T-helper 2 cell (primary cell): ENCODE measurements around the gene TRO.

ENCODE experiments used
- DNase-seq, 5 experiments: peaks; one replicate each; pipeline versions ENCODE4 v3.0.0 to v3.0.0-alpha.2; 2012 to 2022
- total RNA-seq, 2 donors: gene quantifications; one replicate each; lab custom pipeline; 2026; lab: John Stamatoyannopoulos, UW

The TRO gene
- 0.94 to 2.5 reads per million in 2 donors for total RNA-seq

DNA sequence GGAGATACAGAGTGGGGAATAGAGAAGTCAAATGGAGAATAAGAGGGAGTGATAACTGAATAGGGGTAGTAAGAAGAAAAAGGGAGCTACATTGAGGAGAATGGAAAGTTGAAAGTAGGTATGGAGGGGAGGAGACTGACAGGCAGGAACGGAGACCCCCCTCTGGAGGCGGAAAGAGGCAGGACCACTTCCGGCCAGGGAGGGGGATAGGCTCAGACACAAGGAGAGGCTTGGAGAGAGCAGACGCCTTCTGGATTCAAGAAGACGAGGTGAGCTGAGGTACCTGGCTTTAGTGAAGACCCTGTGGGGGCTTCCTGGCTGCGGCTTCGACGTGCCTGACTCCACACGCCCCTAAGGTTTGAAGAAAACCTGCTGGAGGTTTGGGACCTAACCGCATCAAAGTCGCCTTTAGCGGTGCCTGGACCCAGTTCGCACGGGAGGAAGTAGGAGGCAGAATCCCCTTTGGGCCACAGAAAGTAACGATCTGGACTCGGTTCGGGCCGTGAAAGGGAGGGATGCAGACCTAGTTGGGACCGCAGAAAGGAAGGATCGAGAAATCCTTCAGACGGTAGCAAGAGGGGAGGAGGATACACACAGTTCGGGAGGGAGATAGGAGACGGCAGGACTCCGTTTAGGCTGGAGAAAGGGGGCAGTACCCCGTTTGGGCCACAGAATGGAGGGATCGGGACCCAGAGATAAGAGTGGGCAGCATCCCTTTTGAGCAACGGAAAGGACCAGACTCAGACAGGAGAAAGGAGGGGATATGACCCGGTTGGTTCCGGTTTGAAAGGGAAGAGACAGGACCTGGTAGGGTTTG, at the start of gene TRO:
Gene TRO, plus strand, starts transcription at position 215 of the 817 bp plus-strand sequence. CDS start 1,423 bp downstream, outside the sequence.
- peak in 1 of 5 experiments; percentile 4 for DNase-seq

DNA sequence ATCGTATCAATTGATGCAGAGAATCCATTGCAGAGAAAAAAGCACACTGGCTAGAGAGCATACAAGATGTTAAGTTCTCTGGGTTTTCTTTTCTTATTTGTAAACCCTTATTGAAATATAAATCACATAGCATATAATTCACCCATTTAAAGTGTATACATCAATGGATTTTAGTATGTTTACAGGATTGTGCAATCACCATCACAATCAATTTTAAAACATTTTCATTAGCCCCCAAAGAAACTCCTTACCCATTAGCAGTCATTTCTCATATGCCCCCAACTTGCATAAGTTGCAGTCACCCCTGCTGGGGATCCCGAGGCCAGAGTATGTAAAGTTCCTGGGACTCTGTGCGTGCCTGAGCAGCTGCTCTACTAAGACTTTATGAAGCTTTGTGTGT, 34.9 kb upstream of the TRO start:
- DNase-seq, result no peak

DNA sequence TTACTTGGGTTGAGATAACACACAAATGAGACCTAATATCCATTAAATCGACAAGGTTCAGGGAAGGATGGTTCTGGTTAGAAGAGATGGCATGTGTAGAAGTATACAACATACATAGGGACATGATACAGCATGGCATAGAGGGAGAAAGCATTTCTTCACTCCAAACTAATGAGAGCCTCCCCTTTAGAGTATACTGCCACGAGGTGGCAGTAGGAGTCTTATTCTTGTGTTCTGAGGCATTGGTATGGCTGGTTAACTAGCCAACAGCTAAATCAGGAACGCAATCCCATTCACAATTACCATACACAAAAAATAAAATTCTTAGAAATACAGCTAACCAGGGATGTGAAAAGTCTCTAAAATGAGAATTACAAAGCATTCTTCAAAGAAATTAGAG, 29.1 kb upstream of the TRO start:
- peak in 2 of 5 experiments; percentile 5 to 46 for DNase-seq

DNA sequence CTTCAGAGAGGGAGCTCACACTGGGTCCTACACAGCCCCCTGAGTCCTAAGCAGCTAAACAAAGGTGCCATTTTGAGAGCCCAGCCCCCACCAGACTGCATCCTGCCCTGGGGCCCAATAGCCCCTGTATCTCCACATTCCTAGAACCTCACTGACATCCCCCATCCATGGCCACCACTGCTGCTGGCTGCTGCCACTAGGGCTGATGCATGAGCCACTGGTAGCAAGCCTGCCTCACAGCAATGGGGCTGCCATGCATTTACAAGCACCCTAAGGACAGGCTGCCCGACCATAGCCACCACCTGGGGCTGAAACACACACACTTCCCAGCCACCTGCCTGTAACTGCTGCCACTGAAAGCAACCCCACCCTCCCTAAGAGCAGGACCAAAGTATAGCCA, 26.5 kb upstream of the TRO start:
- DNase-seq, result no peak

DNA sequence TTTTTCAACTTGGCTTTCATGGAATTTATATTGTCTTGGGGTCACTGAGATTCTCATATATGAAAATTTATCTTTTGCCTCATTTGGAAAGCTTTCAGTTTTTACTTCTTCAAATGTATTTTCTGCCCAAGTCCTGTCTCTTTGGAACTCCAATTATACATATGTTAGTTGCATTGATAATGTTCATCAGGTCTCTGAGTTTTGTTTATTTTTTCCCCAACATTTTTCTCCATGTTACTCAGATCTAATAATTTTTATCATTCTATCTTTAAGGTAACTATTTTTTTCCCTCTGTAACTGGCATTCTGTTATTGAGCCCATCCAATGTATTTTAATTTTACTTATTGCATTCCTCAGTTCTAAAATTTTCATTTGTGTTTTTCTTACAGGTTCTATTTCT, 10.7 kb upstream of the TRO start:
- no peak for DNase-seq

- peak in 3 of 5 experiments; percentile 21 to 46 (median 30) for DNase-seq
Measured at GRCh38 chrX:54921427-54922021, 900 bp downstream of the TRO start.

DNA sequence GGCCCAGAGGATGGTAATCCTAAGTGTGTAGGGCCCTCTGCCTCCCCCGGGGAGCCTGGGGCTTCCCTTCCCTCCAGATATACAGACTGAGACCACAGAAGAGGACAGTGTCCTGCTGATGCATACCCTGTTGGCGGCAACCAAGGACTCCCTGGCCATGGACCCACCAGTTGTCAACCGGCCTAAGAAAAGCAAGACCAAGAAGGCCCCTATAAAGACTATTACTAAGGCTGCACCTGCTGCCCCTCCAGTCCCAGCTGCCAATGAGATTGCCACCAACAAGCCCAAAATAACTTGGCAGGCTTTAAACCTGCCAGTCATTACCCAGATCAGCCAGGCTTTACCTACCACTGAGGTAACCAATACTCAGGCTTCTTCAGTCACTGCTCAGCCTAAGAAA, 1.9 kb downstream of the TRO start:
- no peak for DNase-seq

GRCh38 chrX:54923376-54923775, 2.8 kb downstream of the TRO start:
- no peak for DNase-seq

DNA sequence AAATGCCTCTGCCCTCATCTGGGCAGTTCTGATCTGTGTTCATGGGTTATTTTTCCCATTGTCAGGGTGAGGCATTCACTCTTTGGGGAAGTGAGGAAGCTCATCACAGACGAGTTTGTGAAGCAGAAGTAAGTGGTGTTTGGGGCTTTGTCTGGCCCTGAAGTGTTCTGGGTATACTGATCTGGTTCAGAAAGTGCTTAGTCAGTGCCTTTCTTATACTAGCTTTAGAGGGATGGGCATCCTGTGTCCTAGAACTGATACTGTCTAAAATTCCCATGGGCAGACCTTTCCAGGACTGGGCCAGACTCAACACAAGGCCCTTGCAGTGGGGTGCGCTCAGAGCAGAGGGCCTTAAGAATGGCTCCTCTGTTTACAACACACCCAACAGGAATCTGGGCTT, 6.4 kb downstream of the TRO start:
- no peak for DNase-seq

DNA sequence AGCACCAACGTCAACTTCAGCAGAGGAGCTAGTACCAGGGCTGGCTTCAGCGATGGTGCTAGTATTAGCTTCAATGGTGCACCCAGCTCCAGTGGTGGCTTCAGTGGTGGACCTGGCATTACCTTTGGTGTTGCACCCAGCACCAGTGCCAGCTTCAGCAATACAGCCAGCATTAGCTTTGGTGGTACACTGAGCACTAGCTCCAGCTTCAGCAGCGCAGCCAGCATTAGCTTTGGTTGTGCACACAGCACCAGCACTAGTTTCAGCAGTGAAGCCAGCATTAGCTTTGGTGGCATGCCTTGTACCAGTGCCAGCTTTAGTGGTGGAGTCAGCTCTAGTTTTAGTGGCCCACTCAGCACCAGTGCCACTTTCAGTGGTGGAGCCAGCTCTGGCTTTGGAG, 8.3 kb downstream of the TRO start:
- DNase-seq, result no peak

DNA sequence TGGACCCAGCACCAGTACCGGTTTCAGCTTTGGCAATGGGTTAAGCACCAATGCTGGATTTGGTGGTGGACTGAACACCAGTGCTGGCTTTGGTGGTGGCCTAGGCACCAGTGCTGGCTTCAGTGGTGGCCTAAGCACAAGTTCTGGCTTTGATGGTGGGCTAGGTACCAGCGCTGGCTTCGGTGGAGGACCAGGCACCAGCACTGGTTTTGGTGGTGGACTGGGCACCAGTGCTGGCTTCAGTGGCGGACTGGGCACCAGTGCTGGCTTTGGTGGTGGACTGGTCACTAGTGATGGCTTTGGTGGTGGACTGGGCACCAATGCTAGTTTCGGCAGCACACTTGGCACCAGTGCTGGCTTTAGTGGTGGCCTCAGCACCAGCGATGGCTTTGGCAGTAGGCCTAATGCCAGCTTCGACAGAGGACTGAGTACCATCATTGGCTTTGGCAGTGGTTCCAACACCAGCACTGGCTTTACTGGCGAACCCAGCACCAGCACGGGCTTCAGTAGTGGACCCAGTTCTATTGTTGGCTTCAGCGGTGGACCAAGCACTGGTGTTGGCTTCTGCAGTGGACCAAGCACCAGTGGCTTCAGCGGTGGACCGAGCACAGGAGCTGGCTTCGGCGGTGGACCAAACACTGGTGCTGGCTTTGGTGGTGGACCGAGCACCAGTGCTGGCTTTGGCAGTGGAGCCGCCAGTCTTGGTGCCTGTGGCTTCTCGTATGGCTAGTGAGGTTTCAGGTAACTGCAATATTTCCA, 9.8 kb downstream of the TRO start:
- DNase-seq, result no peak

- no peak for DNase-seq
Measured at GRCh38 chrX:54931107-54931506, 10.5 kb downstream of the TRO start.

GRCh38 chrX:54933150-54933826, 12.7 kb downstream of the TRO start:
- no peak for DNase-seq

DNA sequence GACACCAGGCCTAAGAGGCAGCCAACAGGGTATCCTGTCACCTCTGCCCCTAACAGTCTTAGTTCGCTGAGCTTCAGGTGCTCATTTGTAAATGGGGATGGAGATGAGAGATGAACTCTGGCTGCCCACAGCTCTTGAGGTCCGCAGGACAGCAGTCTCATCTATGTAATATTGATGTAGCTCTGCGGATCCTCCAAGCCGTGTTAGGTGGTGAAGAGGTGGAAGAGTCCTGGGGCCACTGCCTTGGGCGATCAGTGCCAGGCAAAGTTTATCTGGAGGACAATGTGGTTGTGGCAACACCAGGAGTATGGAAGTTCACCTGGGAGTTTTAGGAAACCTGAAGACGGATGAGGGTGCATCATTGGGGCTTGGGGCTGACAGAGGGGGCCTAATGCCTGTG, 13.4 kb downstream of the TRO start:
- no peak for DNase-seq

DNA sequence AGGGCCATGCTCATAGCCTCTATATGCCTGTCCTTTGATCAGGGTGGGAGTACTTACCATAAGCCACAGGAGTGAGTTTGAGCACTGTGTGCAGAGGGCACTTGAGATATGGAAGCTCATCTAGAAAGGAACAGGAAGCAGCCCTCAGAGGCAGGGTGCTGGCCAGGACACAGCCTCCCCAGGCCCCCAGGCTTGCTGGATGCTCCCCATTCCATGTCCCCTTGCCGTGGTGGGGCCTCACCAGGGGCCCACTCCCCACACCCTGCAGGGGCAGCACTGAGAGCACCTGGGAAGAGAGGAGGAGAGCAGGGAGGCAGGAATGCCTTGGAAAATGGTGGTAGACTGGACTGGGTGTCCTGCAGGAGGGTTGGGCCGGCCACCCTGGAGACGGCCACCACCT, 14.3 kb downstream of the TRO start:
- no peak for DNase-seq

DNA sequence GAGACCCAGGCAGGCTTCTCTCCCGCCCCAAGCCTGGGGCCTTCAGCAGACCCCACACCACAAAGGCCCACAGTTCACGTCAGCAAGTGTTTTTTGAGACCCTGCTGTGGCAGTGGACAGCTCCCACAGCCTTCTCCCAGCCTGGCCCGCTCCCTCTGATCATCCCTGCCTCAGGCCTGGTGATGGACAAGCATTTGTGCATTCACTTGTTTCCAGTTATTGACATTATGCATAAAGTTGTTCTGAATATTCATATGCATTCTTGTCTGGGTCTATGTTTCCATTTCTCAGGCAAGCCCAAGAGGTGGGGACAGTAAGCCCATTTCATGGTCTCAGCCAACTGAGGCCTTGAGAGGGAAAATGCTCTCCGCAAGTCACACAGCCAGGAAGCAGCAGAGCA, 14.7 kb downstream of the TRO start:
- DNase-seq, result no peak

DNA sequence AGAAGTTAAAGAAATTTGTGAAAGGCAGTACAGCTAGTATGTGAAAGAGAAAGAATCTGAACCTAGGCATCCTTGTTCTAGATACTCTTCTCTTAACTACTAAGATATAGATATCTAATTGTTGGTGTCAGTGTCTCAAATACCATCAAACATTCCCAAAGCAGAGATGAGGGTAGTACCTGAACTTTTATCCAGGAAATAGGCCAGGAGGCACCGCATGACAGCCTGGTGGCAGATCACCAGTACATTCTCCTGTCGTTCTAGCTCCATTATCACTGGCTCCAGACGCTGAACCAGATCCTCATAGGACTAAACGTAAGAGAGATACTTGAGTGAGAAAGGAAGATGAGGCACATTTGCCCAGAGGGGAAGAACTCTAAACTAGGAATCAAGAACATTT, 16.8 kb downstream of the TRO start:
- DNase-seq, result no peak

DNA sequence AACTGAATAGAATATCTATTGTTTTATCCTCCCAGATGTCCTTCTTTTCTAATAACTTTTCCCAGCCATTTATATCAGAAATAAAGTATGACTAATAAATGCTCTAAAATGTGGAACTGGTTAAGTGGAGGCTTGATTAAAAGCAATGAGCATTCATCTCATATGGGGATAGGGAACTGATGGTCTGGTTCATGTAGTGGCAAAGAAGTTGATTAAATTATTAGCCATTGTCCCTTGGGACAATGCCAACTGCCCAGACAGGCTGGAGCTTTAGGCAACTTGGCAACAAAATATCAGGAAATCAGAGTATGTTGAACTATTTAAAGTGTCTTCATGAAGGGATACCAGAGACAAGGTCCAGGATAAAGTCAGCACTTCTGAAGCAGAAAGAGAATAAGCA, 24.2 kb downstream of the TRO start:
- no peak for DNase-seq

GRCh38 chrX:54945224-54945623, 24.6 kb downstream of the TRO start:
- DNase-seq, result no peak

DNA sequence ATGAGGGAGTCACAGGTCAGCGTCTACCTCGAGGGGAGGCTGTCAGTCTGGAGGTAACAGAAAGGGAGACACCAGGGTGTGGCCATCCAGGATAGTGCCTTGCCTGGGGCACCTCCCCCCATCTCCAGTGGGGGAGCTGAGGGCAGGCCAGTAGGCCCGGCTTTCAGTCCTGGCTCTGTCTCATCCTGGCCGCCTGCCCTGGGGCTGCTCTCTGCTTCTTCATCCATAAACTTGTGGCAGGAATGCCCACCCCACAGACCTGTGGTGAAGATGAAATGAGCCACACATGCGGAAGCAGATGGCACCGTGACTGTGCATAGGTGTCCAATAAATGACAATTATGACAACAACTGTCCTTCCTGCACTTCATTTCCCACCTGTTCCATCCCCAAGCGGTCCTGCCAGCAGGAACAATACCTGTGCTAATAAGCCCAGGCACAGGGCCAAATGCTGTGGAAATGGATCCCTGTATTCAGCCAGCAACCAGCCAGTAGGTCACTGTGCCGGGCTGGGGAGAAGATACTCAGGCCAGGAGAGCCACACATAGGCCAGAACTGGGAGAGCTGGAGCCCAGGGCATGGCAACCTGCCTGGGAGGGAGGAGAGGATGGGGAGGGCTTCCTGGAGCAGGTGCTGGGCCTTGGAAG, 30.2 kb downstream of the TRO start:
- DNase-seq, result no peak

GRCh38 chrX:54961750-54962149, 41.1 kb downstream of the TRO start:
- no peak for DNase-seq

- no peak for DNase-seq
Measured at GRCh38 chrX:54964766-54965497, 44.3 kb downstream of the TRO start.
